Central memory CD8-positive, alpha-beta T cell (primary cell): ENCODE data around the gene MN1.
A peak's percentile ranks its signal among the peaks of the same experiment; 100 is the strongest.

Source experiments
- ATAC-seq: fragments of 150-1000 bp; cut with Tn5 transposase; replicated peaks from 2 replicates; pipeline ENCODE4 v1.10.0; 2022; ENCODE audit warnings: mild to moderate bottlenecking, moderate FRiP score, moderate number of reproducible peaks; ENCODE audit not compliant: poor library complexity, severe bottlenecking; ENCODE audit errors: extremely low read depth
- DNase-seq, 2 donors: peaks; one replicate each; pipeline ENCODE4 v3.0.0; 2021; ENCODE audit warnings: low spot score in 2 of 2
- H3K27ac Mint-ChIP-seq: one replicate; pipeline ENCODE4 v1.8.0; 2022; ENCODE audit warnings: low read depth, mild to moderate bottlenecking, moderate library complexity, mixed read lengths
- H3K27me3 Mint-ChIP-seq: one replicate; pipeline ENCODE4 v1.8.0; 2022; ENCODE audit warnings: mixed read lengths
- H3K36me3 Mint-ChIP-seq: one replicate; pipeline ENCODE4 v1.8.0; 2022; ENCODE audit warnings: mild to moderate bottlenecking, moderate library complexity, mixed read lengths; ENCODE audit not compliant: insufficient read depth
- H3K4me1 Mint-ChIP-seq: one replicate; pipeline ENCODE4 v1.8.0; 2022; ENCODE audit warnings: mixed read lengths
- H3K4me3 Mint-ChIP-seq: one replicate; pipeline ENCODE4 v1.8.0; 2022; ENCODE audit warnings: mild to moderate bottlenecking, moderate library complexity, mixed read lengths
- H3K9me3 Mint-ChIP-seq: one replicate; pipeline ENCODE4 v1.8.0; 2022; ENCODE audit warnings: mixed read lengths

Gene MN1

DNA sequence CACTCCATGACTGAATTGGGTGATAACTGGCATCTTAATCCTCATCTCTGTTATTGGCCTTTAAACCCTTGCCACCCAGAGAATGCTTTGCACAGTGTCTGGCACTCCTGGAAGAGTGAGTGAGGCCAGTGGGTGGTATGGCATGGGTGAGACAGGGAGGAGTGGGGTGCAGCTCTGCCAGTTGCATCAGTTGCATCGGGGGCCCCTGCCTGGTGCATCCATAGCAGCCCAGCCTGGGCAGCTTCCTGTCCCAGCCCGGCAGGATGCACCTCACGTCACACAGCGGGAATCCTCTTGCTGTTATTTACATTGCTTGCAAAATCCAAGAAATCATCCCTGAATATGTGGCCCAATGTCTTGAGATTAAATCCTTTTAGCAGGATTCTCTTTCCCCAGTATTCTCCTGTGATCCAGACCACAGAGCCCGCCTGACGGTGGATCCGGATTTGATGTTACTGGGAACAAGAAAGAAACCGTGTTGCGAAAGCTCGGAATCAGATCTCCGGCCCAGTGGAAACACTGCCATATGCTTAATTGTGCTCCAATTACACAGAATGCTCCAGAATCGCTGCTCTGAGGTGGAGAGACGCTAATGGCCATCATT, 37.6 kb upstream of the MN1 start:
- no peak overlapping the region for H3K4me3 Mint-ChIP-seq
- no peaks in the 10 kb centered on the region for H3K27me3 Mint-ChIP-seq
- peaks cover 5% of the 10 kb centered on the region for H3K9me3 Mint-ChIP-seq
- DNase-seq (no peak), ATAC-seq (no peak)
- H3K27ac Mint-ChIP-seq, result no peak overlapping the region
- no peaks in the 10 kb centered on the region for H3K4me1 Mint-ChIP-seq
- H3K36me3 Mint-ChIP-seq, result peaks cover 4% of the 10 kb centered on the region

GRCh38 chr22:27836181-27836580, 34.6 kb upstream of the MN1 start:
- Mint-ChIP-seq H3K4me3 (no peak overlapping the region), H3K27me3 (no peaks in the 10 kb centered on the region), H3K27ac (no peak overlapping the region), H3K36me3 (peaks cover 5% of the 10 kb centered on the region), H3K4me1 (peaks cover 11% of the 10 kb centered on the region), H3K9me3 (peaks cover 5% of the 10 kb centered on the region)
- ATAC-seq, result no peak
- DNase-seq, result no peak

DNA sequence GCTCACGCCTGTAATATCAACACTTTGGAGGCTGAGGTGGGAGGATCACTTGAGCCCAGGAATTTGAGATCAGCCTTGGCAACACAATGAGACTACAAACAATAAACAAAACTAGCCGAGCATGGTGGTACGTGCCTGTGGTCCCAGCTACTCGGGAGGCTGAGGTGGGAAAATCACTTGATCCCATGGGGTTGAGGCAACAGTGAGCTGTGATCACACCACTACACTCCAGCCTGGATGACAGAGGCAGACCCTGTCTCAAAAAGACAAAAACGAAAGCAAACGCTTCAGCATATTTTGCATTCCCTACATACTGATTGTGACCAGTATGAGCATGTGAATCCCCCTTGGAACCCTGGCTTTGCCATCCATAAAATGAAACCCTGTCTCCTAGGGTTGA, 33.9 kb upstream of the MN1 start:
- no peak for ATAC-seq
- Mint-ChIP-seq H3K4me1 (peaks cover 11% of the 10 kb centered on the region), H3K27ac (no peak overlapping the region), H3K27me3 (no peaks in the 10 kb centered on the region), H3K4me3 (no peak overlapping the region), H3K9me3 (peaks cover 5% of the 10 kb centered on the region), H3K36me3 (peaks cover 3% of the 10 kb centered on the region)
- DNase-seq, result no peak

DNA sequence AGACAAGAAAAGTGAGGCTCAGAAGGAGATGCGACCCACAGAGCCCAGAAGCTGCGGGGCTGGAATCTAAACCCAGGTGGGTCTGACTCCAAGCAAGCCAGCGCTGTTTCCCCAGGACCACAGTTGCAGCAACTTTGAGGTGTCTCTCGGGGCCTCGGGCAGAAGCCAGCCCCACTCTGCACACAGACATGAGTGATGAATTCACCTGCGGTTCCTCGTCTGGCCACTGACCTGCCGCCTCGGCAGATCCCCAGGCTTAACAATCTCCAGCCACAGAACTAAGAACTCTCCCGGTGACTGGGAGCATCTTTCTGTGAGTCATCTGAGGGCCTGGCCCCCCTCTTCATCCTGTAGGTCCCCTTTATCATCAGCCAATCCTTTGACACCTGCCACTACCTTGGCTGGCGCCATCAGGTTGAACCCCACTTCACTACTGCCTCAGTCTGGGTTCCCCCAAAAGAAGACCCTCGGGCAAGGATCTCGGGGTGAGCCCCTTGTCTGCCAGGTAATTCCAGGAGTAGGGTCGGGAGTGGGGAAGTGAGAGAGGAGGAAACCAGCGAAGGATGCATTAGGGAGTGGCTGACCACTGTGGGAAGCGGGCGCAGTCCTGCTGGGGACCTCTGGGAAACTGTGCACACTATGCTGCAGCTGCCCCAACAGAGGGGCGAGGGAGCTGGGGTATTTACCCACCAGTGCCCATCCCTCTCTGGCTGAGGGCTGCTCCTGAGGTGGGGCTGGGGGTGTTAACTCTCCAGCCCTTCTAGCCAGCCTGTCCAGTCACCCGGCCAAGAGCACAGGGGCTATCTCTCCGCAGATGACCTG, 33.0 kb upstream of the MN1 start:
- Mint-ChIP-seq H3K9me3 (peaks cover 5% of the 10 kb centered on the region), H3K4me3 (no peak overlapping the region), H3K27ac (no peak overlapping the region), H3K27me3 (no peaks in the 10 kb centered on the region), H3K36me3 (peaks cover 3% of the 10 kb centered on the region), H3K4me1 (peaks cover 11% of the 10 kb centered on the region)
- ATAC-seq (no peak), DNase-seq (no peak)

DNA sequence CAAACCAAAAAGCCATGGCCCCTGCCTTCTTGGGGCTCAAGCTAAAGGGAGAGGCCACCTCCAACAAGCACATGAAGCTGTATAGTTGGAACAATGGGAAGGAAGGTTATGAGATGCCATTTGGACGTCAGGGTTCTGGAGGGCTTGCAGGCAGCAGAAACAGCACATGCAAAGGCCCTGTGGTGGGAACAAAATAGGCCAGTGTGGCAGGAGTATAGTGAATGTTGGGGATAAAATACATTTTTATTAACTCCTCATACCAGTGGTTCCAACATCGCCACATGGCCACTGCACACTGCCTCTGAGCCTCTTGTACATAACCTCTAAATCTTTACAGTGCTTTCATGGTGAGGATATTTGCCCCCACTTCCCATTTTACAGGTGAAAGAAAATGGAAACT, 32.2 kb upstream of the MN1 start:
- DNase-seq (no peak), ATAC-seq (no peak)
- Mint-ChIP-seq H3K4me3 (no peak overlapping the region), H3K27me3 (no peaks in the 10 kb centered on the region), H3K27ac (no peak overlapping the region), H3K9me3 (peaks cover 3% of the 10 kb centered on the region), H3K36me3 (peaks cover 3% of the 10 kb centered on the region), H3K4me1 (peaks cover 11% of the 10 kb centered on the region)

GRCh38 chr22:27832606-27833005, 31.1 kb upstream of the MN1 start:
- no peak overlapping the region for H3K4me3 Mint-ChIP-seq
- no peak overlapping the region for H3K27ac Mint-ChIP-seq
- peaks cover 3% of the 10 kb centered on the region for H3K36me3 Mint-ChIP-seq
- H3K27me3 Mint-ChIP-seq, result no peaks in the 10 kb centered on the region
- DNase-seq, result no peak
- H3K4me1 Mint-ChIP-seq, result peaks cover 11% of the 10 kb centered on the region
- H3K9me3 Mint-ChIP-seq, result no peaks in the 10 kb centered on the region
- no peak for ATAC-seq

DNA sequence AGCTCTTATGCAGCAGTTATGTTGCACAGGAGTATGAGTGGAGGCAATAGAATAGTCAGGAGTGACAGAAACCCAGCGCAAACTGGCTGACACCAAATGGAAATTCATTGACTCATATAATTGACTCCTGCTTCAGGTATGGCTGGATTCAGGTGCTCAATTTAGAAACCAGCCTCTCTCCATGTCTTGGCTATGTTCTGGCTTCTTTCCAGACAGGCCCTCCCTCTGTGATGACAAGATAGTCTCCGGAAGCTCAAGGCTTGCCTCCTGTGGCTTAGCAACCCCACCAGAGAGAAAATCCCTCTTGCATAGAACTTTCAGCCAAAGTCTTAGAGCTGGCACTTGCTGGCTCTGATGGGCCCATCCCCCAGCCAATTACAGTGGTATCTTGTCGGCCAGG, 28.1 kb upstream of the MN1 start:
- Mint-ChIP-seq H3K9me3 (no peaks in the 10 kb centered on the region), H3K27me3 (no peaks in the 10 kb centered on the region), H3K27ac (no peak overlapping the region), H3K4me3 (no peak overlapping the region), H3K36me3 (peaks cover 1% of the 10 kb centered on the region), H3K4me1 (peaks cover 11% of the 10 kb centered on the region)
- ATAC-seq, result no peak
- no peak for DNase-seq

GRCh38 chr22:27827604-27828587, 26.3 kb upstream of the MN1 start:
- no peaks in the 10 kb centered on the region for H3K9me3 Mint-ChIP-seq

GRCh38 chr22:27825174-27825573, 23.6 kb upstream of the MN1 start:
- DNase-seq (no peak), ATAC-seq (no peak)
- Mint-ChIP-seq H3K9me3 (no peaks in the 10 kb centered on the region), H3K4me3 (no peak overlapping the region), H3K4me1 (no peaks in the 10 kb centered on the region), H3K36me3 (no peaks in the 10 kb centered on the region), H3K27me3 (no peaks in the 10 kb centered on the region), H3K27ac (no peak overlapping the region)

More at GRCh38 chr22:27827604-27828587, 26.3 kb upstream of the MN1 start:
- H3K4me1 Mint-ChIP-seq, result peaks cover 11% of the 10 kb centered on the region
- peaks cover 1% of the 10 kb centered on the region for H3K36me3 Mint-ChIP-seq
- DNase-seq (no peak), ATAC-seq (no peak)
- H3K27ac Mint-ChIP-seq, result no peak overlapping the region
- no peak overlapping the region for H3K4me3 Mint-ChIP-seq
- H3K27me3 Mint-ChIP-seq, result no peaks in the 10 kb centered on the region

- no peaks in the 10 kb centered on the region for H3K27me3 Mint-ChIP-seq
- no peak overlapping the region for H3K27ac Mint-ChIP-seq
- ATAC-seq, result no peak
- no peak overlapping the region for H3K4me3 Mint-ChIP-seq
- no peak for DNase-seq
- H3K4me1 Mint-ChIP-seq, result no peaks in the 10 kb centered on the region
- no peaks in the 10 kb centered on the region for H3K36me3 Mint-ChIP-seq
- no peaks in the 10 kb centered on the region for H3K9me3 Mint-ChIP-seq
Measured at GRCh38 chr22:27823221-27823620, 21.7 kb upstream of the MN1 start.

DNA sequence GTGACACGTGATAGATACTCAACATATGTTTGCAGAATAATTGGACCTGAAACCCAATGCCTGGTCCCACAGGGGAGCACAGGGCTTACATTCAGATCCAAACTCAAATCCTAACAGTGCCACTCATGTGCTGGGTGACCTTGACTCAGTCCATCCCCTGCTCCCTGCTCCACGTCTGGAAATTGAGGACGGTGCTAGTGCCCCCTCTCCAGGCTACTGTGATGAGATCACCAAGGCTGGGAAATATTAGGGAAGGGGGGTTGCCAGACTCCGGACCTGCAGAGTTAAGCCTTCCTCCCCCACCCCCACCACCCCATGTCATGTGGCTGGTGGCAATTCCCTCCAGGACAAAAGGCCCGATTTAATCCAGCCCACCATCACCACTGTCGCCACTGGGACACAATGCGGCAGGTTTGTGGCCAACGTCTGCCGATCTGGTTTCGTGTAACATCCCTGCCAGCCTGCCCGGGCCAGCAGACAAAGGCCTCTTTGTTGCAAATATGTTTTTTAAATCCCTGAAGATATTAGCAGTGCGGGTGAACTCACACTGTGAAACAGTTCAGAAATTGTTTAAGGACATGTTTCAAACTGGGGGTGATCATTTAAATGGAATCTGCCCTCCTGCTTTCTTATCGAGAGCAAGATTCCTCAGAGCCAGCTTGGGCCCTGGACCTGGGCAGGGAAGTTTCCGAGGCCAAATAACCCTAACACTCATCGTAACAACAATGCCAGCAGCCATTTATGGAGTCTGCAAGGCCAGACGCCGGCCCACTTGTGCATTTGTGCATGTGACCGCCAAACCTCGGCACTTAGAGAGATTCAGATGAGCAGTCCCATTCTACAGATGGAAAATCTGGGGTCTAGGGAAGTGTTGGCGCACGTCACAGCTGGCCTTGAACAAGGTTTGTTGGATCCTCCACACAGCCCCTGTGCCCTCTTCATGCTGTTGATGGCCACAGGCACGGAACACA, 19.6 kb upstream of the MN1 start:
- no peaks in the 10 kb centered on the region for H3K4me1 Mint-ChIP-seq
- no peak for ATAC-seq
- H3K9me3 Mint-ChIP-seq, result no peaks in the 10 kb centered on the region
- H3K4me3 Mint-ChIP-seq, result no peak overlapping the region
- H3K27me3 Mint-ChIP-seq, result peaks cover 14% of the 10 kb centered on the region
- H3K27ac Mint-ChIP-seq, result peak overlapping the region; percentile 8
- H3K36me3 Mint-ChIP-seq, result no peaks in the 10 kb centered on the region
- no peak for DNase-seq

DNA sequence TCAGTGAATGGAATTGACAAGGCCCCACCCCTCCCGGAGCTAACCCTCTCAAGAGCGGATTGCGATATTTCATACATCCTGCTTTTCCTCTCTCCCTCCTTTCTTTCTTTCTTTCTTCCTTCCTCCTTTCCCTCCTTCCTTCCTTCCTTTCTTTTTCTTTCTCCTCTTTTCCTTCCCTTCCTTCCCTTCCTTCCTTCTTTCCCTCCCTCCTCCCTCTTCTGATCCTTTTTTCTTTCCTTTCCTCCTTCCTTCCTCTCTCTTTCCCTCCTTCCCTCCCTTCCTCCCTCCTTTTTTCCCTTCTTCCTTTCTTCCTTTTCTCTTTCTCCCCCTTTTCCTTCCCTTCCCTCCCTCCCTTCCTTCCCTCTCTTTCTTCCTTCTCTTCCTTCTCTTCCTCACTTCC, 15.0 kb upstream of the MN1 start:
- Mint-ChIP-seq H3K9me3 (no peaks in the 10 kb centered on the region), H3K4me1 (no peaks in the 10 kb centered on the region), H3K27ac (no peak overlapping the region), H3K4me3 (no peak overlapping the region), H3K27me3 (peaks cover 26% of the 10 kb centered on the region), H3K36me3 (no peaks in the 10 kb centered on the region)
- ATAC-seq, result no peak
- no peak for DNase-seq
